GM19023 (cell line): ENCODE results near the gene PPP3R1.

ENCODE experiments used
- ATAC-seq: cut with Tn5 transposase; IDR thresholded peaks from one replicate; pipeline ENCODE4 v1.9.1; 2021; ENCODE audit warnings: mild to moderate bottlenecking, moderate library complexity; ENCODE audit not compliant: unreplicated experiment

The PPP3R1 gene

DNA sequence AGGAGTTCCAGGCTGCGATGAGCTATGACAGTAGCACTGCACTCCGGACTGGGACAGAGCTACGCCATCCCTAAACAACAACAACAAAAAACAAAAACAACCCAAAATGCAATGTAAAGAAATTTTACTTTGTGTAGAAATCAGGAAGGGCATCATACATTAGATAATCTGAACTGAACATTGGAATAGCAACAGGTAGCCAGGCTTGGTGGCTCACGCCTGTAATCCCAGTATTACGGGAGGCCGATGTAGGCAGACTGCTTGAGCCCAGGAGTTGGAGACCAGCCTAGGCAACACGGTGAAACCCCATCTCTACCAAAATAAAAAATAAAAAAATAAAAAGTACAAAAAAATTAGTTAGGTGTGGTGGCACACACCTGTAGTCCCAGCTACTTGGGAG, 96.7 kb downstream of the PPP3R1 start:
- no peak for ATAC-seq

DNA sequence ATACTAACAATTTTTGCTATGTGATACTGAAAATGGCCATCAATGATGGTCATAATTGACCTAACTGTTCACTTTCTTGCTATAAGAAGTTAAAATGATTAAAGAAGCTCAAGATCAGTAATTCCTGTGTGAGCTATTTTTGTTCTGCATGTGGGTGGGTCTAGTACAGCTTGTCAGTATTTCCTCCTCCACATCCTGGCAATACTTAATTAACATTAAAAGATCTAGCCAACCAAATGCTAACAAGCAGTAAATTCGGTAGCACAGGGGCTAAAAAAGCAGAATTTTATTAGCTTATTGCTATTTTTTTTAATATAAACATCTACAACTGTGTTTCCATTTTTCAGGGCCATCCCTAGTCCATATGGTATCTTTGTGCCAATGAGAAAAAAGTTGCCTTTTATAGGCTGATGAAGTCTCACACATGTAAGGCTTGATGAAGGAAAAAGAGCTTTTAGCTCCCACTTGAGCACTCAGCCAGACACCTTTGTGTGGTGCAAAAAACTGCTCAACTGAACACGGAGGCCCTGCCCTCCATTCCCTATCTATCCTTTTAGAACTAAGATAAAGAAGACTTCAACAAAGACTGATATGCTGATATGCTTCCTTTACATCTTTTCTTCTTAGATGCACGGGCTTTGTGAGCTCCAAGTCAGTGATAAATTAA, 99.5 kb downstream of the PPP3R1 start:
- no peak for ATAC-seq

DNA sequence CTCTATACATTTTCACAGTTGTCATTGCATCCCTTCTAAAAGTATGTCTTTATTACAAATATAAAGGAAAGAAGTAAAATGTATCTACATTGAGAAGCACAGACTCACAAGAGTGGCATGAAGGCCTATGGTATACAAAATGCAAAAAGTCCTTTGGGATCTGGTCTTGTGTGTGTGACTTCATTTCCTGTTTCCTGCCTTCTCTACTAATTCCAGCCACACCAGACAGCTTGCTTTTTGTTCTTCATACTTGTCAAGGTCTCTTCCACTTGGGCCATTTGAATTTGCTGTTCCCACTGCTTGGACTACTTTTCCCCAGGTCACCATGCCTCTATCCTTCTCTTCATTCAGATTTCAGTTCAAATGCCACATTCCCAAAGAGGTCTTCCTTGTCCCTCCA, 101.3 kb downstream of the PPP3R1 start:
- ATAC-seq: no peak

DNA sequence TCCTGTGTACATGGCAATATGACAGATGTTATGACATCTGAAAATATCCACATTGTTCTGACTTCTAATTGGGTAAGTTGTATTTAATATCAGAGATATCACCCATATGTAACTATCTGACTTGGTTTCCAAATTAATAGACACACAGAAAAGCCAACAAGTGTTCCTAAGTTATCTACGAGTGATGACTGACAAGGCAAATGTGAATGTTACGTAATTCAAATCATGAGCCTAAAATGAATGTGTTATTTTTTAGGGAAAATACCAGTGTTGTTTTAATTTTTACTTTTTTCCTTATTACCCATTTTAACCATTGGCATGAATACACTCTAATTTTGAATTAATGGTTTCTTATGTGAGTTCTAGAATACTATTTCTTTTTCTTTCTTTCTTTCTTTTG, 110.5 kb downstream of the PPP3R1 start:
- no peak for ATAC-seq

DNA sequence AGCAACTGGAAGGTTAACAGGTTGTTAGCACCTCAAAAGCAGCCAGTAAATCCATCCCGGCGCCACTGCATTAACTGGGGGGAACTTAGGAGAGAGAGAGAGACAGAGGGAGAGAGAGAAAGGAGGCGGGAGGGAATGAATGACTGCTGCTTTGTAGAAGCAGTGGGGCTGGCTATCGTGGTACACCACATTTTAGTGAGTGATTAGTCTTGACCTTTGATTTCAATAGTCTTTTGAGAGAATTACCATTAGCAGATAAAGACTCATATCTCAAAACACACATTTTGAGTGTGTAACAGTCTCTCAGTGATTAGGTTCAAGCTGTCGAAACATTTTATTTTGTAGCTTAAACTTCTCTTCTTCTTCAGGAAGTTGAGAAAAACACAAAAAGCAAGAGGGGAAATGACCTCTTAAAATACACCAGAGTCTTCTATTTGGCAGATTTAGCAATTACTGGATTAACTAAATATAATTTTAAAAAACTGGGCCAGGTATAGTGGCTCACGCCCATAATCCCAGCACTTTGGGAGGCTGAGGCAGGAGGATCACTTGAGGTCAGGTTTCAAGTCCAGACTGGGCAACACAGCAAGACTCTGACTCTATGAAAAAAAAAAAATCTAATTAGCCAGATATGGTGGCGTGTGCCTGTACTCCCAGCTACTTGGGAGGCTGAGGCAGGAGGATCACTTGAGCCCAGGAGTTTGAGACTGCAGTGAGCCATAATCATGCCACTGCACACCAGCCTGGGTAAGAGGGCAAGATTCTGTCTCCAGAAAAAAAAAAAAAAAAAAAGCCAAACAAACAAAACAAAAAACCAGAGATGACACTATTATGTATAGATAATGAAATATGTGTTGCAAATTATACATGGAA, 116.6 kb downstream of the PPP3R1 start:
- ATAC-seq: no peak

DNA sequence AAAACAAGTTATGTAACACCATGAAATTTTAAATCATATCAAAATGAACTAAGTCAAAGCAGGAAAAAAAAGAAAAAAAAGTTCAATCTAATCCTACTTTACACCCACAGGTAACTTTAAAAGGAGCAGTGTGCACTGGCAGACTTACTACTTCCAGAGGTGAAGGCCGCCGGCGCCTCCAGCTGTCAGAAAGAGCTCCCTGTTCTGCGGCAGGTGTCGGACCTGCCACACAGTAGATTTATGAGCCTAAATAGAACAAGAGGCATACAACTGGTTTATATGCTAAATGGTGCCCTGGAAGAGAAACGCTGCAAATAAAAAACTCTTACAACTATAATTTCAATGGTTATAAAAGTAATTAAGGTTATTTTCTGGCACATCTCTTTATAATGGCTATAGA, 117.8 kb downstream of the PPP3R1 start:
- ATAC-seq: no peak

DNA sequence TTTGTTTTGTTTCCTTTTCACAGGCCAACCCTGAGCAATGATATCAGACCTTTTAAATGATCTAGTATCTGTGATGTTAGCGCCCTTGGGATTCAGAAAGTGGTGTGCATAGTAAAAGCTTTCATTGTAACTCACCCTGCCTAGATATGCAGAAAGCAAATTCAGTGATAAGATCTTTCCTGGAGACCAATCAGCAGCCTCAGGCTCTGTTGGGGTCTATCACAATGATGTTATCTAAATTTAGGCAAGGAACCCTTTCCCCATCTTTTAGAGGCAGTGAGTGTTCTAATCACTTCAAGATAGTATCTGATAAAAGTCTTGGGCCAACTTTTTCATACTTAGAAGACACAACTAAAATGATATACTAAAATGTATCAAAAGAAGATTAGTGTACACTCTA, 118.2 kb downstream of the PPP3R1 start:
- ATAC-seq: no peak
